CD14-positive monocyte (primary cell): ENCODE measurements around the gene NOC2L. TPM values are rescaled to one million over a fixed set of nuclear protein-coding genes. Genes with fewer than 3 reads are reported as not detected.

Experiments used
- DNase-seq, 3 donors: peaks; one replicate each; pipeline ENCODE4 v3.0.0-alpha.2; 2011 to 2022
- H2AFZ ChIP-seq: 2 replicates; pipeline ENCODE4 v1.6.0; 2012; ENCODE audit warnings: mild to moderate bottlenecking, low read depth, low read length, inconsistent platforms; ENCODE audit not compliant: insufficient read depth, poor library complexity, severe bottlenecking
- H3K27ac ChIP-seq, 2 donors: 1 replicate in 1 of 2; 2 replicates in 1 of 2; pipeline ENCODE4 v1.5.1; 2012 to 2013; ENCODE audit warnings: low read length in 2 of 2, control low read depth in 1 of 2, inconsistent platforms in 1 of 2, low read depth in 1 of 2, mild to moderate bottlenecking in 1 of 2
- H3K27me3 ChIP-seq, 2 donors: one replicate each; pipeline versions ENCODE4 v1.6.0 to v1.6.1; 2011 to 2013; ENCODE audit warnings: low read length in 2 of 2; ENCODE audit not compliant: control insufficient read depth in 2 of 2, insufficient read depth in 2 of 2
- H3K36me3 ChIP-seq, 2 donors: replicated peaks in 1 of 2; 1 replicate in 1 of 2; 2 replicates in 1 of 2; pipeline versions ENCODE4 v1.5.1 to v1.6.1; 2012 to 2013; ENCODE audit warnings: low read length in 2 of 2, control low read depth in 1 of 2, inconsistent platforms in 1 of 2, mild to moderate bottlenecking in 1 of 2; ENCODE audit not compliant: insufficient read depth in 2 of 2, control insufficient read depth in 1 of 2
- H3K4me1 ChIP-seq, 2 donors: 1 replicate in 1 of 2; 2 replicates in 1 of 2; pipeline versions ENCODE4 v1.5.1 to v1.6.1; 2012 to 2013; ENCODE audit warnings: low read length in 2 of 2, control low read depth in 1 of 2, inconsistent platforms in 1 of 2, mild to moderate bottlenecking in 1 of 2, moderate library complexity in 1 of 2; ENCODE audit not compliant: insufficient read depth in 2 of 2, control insufficient read depth in 1 of 2
- H3K4me2 ChIP-seq: replicated peaks from 2 replicates; pipeline ENCODE3; 2012; ENCODE audit warnings: low read length, moderate library complexity, mild to moderate bottlenecking; ENCODE audit not compliant: poor library complexity, severe bottlenecking; ENCODE audit errors: extremely low read depth
- H3K4me3 ChIP-seq, 3 experiments: fragments of 200-600 bp in 1 of 3; sonication (generic) in 1 of 3; replicated peaks in 1 of 3; 1 replicate in 2 of 3; 2 replicates in 1 of 3; pipeline ENCODE4 v1.5.1; 2011 to 2013; ENCODE audit warnings: low read length in 3 of 3, mild to moderate bottlenecking in 3 of 3, control low read depth in 2 of 3, low read depth in 2 of 3, inconsistent platforms in 1 of 3, moderate library complexity in 1 of 3
- H3K79me2 ChIP-seq: 2 replicates; pipeline ENCODE4 v1.6.0; 2012; ENCODE audit warnings: mild to moderate bottlenecking, control low read depth, inconsistent platforms, low read length, moderate library complexity; ENCODE audit not compliant: insufficient read depth
- H3K9ac ChIP-seq: 2 replicates; pipeline ENCODE4 v1.6.0; 2017; ENCODE audit warnings: low read length, mild to moderate bottlenecking; ENCODE audit not compliant: insufficient read depth, poor library complexity, severe bottlenecking
- H3K9me3 ChIP-seq, 2 donors: replicated peaks in 1 of 2; 1 replicate in 1 of 2; 2 replicates in 1 of 2; pipeline versions ENCODE4 v1.5.1 to v1.6.1; 2012 to 2013; ENCODE audit warnings: low read length in 2 of 2, control low read depth in 1 of 2; ENCODE audit not compliant: control insufficient read depth in 1 of 2, insufficient read depth in 1 of 2
- H4K20me1 ChIP-seq: 2 replicates; pipeline ENCODE4 v1.6.0; 2012; ENCODE audit warnings: mild to moderate bottlenecking, low read length, control low read depth, moderate library complexity; ENCODE audit not compliant: insufficient read depth
- H3K27ac Mint-ChIP-seq, 7 donors: one replicate each; pipeline ENCODE4 v1.8.0; 2020; ENCODE audit warnings: mild to moderate bottlenecking in 7 of 7, mixed read lengths in 7 of 7, moderate library complexity in 6 of 7, inconsistent platforms in 2 of 7
- H3K27me3 Mint-ChIP-seq, 3 donors: one replicate each; pipeline ENCODE4 v1.8.0; 2021 to 2022; ENCODE audit warnings: low read depth in 3 of 3, mild to moderate bottlenecking in 3 of 3, mixed read lengths in 3 of 3, moderate library complexity in 3 of 3, inconsistent platforms in 1 of 3
- H3K36me3 Mint-ChIP-seq, 2 donors: one replicate each; pipeline ENCODE4 v1.8.0; 2020; ENCODE audit warnings: mixed read lengths in 2 of 2, inconsistent platforms in 1 of 2, mild to moderate bottlenecking in 1 of 2
- H3K4me1 Mint-ChIP-seq: one replicate; pipeline ENCODE4 v1.8.0; 2020; ENCODE audit warnings: mild to moderate bottlenecking, mixed read lengths
- H3K4me3 Mint-ChIP-seq, 2 donors: one replicate each; pipeline ENCODE4 v1.8.0; 2020; ENCODE audit warnings: mild to moderate bottlenecking in 2 of 2, mixed read lengths in 2 of 2, moderate library complexity in 1 of 2
- H3K9me3 Mint-ChIP-seq, 7 donors: one replicate each; pipeline ENCODE4 v1.8.0; 2020 to 2022; ENCODE audit warnings: mixed read lengths in 7 of 7, mild to moderate bottlenecking in 6 of 7, moderate library complexity in 6 of 7, inconsistent platforms in 2 of 7
- CTCF ChIP-seq: fragments of 200-600 bp; IDR thresholded peaks from one replicate; pipeline ENCODE4 v1.8.0; 2022; ENCODE audit warnings: antibody characterized with exemption, mild to moderate bottlenecking
- WGBS: methylation state at CpG from one replicate; pipeline ENCODE4 v1.1.5; 2013; ENCODE audit warnings: missing lambda C conversion rate; ENCODE audit not compliant: insufficient coverage; 5-methylcytosine and 5-hydroxymethylcytosine counted together
- intact Hi-C, 2 donors: fragments of 100-400 bp; cut with micrococcal nuclease; formaldehyde crosslinking; loops; one replicate each; pipeline versions ENCODE4 v1.15.0 to v1.15.1; 2023
- polyA plus RNA-seq, 3 donors: library from polyadenylated mRNA; depleted of rRNA in 1 of 3; unstranded in 2 of 3; stranded (reverse) in 1 of 3; fragments of 300-500 nt in 2 of 3; fragments of >200 nt in 1 of 3; fragmentation: Illumina TruSeq in 2 of 3; gene quantifications; 1 replicate in 2 of 3; 2 replicates in 1 of 3; pipeline ENCODE4 v1.2.3, GENCODE V29; 2012 to 2021

NOC2L gene
- polyA plus RNA-seq, 3 donors: 34.5 to 47.9 (median 35.8) TPM

GRCh38 chr1:979744-980072 is 20.7 kb upstream of the NOC2L start:
- H3K4me1 ChIP-seq: peaks cover 5 to 8% of the 10 kb centered on the region in 2 donors
- DNase-seq: no peak
- H4K20me1 ChIP-seq: no peaks in the 10 kb centered on the region
- peaks cover 16 to 39% (median 20%) of the 10 kb centered on the region in 3 donors for H3K27me3 Mint-ChIP-seq
- no peak for TF ChIP-seq CTCF
- no peak overlapping the region for H3K27ac Mint-ChIP-seq
- H3K27ac ChIP-seq: no peak overlapping the region
- H3K9ac ChIP-seq: no peak overlapping the region
- peaks cover 3% of the 10 kb centered on the region for H3K4me1 Mint-ChIP-seq
- peaks cover 2 to 5% (median 4%) of the 10 kb centered on the region in 7 donors for H3K9me3 Mint-ChIP-seq
- 96% methylated on average over 9 of the region's 9 CpGs for WGBS
- peaks cover 0 to 5% of the 10 kb centered on the region in 2 donors for H3K9me3 ChIP-seq
- H3K4me2 ChIP-seq: no peak overlapping the region
- no peaks in the 10 kb centered on the region for H3K36me3 ChIP-seq
- peaks cover 0 to 12% of the 10 kb centered on the region in 2 donors for H3K27me3 ChIP-seq
- H2AFZ ChIP-seq: no peak overlapping the region
- intact Hi-C loops: loop anchor here (5.0 to 10.0 kb wide), 2 partner anchors 83 to 85 kb away; no protein-coding TSS in a partner anchor
- no peak overlapping the region for H3K4me3 ChIP-seq
- H3K79me2 ChIP-seq: no peaks in the 10 kb centered on the region
- no peak overlapping the region for H3K4me3 Mint-ChIP-seq
- no peaks in the 10 kb centered on the region for H3K36me3 Mint-ChIP-seq

GRCh38 chr1:978835-979743 is 20.0 kb upstream of the NOC2L start:
- no peak overlapping the region for H3K9ac ChIP-seq
- no peak overlapping the region for H3K4me2 ChIP-seq
- no peak for DNase-seq
- no peaks in the 10 kb centered on the region for H4K20me1 ChIP-seq
- no peaks in the 10 kb centered on the region for H3K36me3 Mint-ChIP-seq
- H3K27ac ChIP-seq: no peak overlapping the region
- no peak for TF ChIP-seq CTCF
- peaks cover 2 to 5% (median 4%) of the 10 kb centered on the region in 7 donors for H3K9me3 Mint-ChIP-seq
- no peak overlapping the region for H3K4me3 Mint-ChIP-seq
- WGBS: 92% methylated on average over 57 of the region's 60 CpGs
- no peak overlapping the region for H3K27ac Mint-ChIP-seq
- H3K4me1 ChIP-seq: peaks cover 5 to 8% of the 10 kb centered on the region in 2 donors
- H2AFZ ChIP-seq: no peak overlapping the region
- H3K27me3 ChIP-seq: peaks cover 0 to 12% of the 10 kb centered on the region in 2 donors
- H3K9me3 ChIP-seq: peaks cover 0 to 5% of the 10 kb centered on the region in 2 donors
- intact Hi-C loops: no loop called here
- no peak overlapping the region for H3K4me3 ChIP-seq
- no peaks in the 10 kb centered on the region for H3K36me3 ChIP-seq
- H3K79me2 ChIP-seq: no peaks in the 10 kb centered on the region
- peaks cover 3% of the 10 kb centered on the region for H3K4me1 Mint-ChIP-seq
- H3K27me3 Mint-ChIP-seq: peaks cover 15 to 41% (median 18%) of the 10 kb centered on the region in 3 donors
